Neuronal stem cell (in vitro differentiated cells): ENCODE results near the gene EFS.

Experiments used
- DNase-seq: peaks from one replicate; pipeline ENCODE4 v3.0.0-alpha.2; 2013; ENCODE audit warnings: low spot score
- H2AFZ ChIP-seq: one replicate; pipeline ENCODE4 v1.6.1; 2013; ENCODE audit warnings: mild to moderate bottlenecking, low read length, inconsistent platforms
- H2AK5ac ChIP-seq: 2 replicates; pipeline ENCODE4 v1.6.1; 2013; ENCODE audit warnings: low read depth, mild to moderate bottlenecking, inconsistent platforms, low read length, moderate library complexity, mixed read lengths
- H2BK120ac ChIP-seq: 2 replicates; pipeline ENCODE4 v1.6.1; 2013; ENCODE audit warnings: low read depth, mild to moderate bottlenecking, inconsistent platforms, low read length, moderate library complexity, mixed read lengths
- H2BK12ac ChIP-seq: one replicate; pipeline ENCODE4 v1.6.1; 2013; ENCODE audit warnings: low read length, inconsistent platforms
- H2BK15ac ChIP-seq: 2 replicates; pipeline ENCODE4 v1.6.1; 2013; ENCODE audit warnings: mild to moderate bottlenecking, low read length, inconsistent platforms, mixed read lengths
- H2BK5ac ChIP-seq: one replicate; pipeline ENCODE4 v1.6.1; 2013; ENCODE audit warnings: inconsistent platforms, mild to moderate bottlenecking, low read length, moderate library complexity
- H3K14ac ChIP-seq: one replicate; pipeline ENCODE4 v1.6.1; 2013; ENCODE audit warnings: low read length, inconsistent platforms
- H3K18ac ChIP-seq: 2 replicates; pipeline ENCODE4 v1.6.1; 2013; ENCODE audit warnings: low read length, inconsistent platforms
- H3K23ac ChIP-seq: 2 replicates; pipeline ENCODE4 v1.6.1; 2013; ENCODE audit warnings: low read depth, mild to moderate bottlenecking, mixed read lengths, low read length, inconsistent platforms; ENCODE audit not compliant: poor library complexity
- H3K27ac ChIP-seq: replicated peaks from 3 replicates; pipeline ENCODE4 v1.5.1; 2013; ENCODE audit warnings: low read length, inconsistent platforms
- H3K27me3 ChIP-seq, 3 experiments: 2 replicates each; pipeline ENCODE4 v1.6.1; 2013; ENCODE audit warnings: low read length in 3 of 3, mild to moderate bottlenecking in 2 of 3, inconsistent platforms in 1 of 3, low read depth in 1 of 3, mixed read lengths in 1 of 3, moderate library complexity in 1 of 3; ENCODE audit not compliant: control insufficient read depth in 3 of 3, insufficient read depth in 3 of 3
- H3K36me3 ChIP-seq, 2 donors: replicated peaks in 1 of 2; 2 replicates each; pipeline ENCODE4 v1.6.1; 2013; ENCODE audit warnings: low read length in 2 of 2; ENCODE audit not compliant: control insufficient read depth in 2 of 2, insufficient read depth in 2 of 2
- H3K4ac ChIP-seq: 2 replicates; pipeline ENCODE4 v1.6.1; 2013; ENCODE audit warnings: inconsistent platforms, mild to moderate bottlenecking, low read length, moderate library complexity
- H3K4me1 ChIP-seq, 2 donors: 1 replicate in 1 of 2; 2 replicates in 1 of 2; pipeline ENCODE4 v1.6.1; 2013; ENCODE audit warnings: low read length in 2 of 2, low read depth in 1 of 2; ENCODE audit not compliant: control insufficient read depth in 2 of 2, insufficient read depth in 1 of 2
- H3K4me2 ChIP-seq: one replicate; pipeline ENCODE4 v1.6.1; 2013; ENCODE audit warnings: mild to moderate bottlenecking, low read length, inconsistent platforms; ENCODE audit not compliant: insufficient read depth, poor library complexity, severe bottlenecking
- H3K4me3 ChIP-seq, 2 donors: 2 replicates each; pipeline ENCODE4 v1.5.1; 2013; ENCODE audit warnings: low read length in 2 of 2, mild to moderate bottlenecking in 2 of 2, inconsistent platforms in 1 of 2, moderate library complexity in 1 of 2
- H3K79me1 ChIP-seq: one replicate; pipeline ENCODE4 v1.6.1; 2013; ENCODE audit warnings: low read depth, mild to moderate bottlenecking, inconsistent platforms, low read length, moderate library complexity
- H3K9ac ChIP-seq: one replicate; pipeline ENCODE4 v1.6.1; 2013; ENCODE audit warnings: mild to moderate bottlenecking, low read depth, low read length, inconsistent platforms; ENCODE audit not compliant: poor library complexity
- H3K9me3 ChIP-seq, 2 donors: replicated peaks in 1 of 2; 2 replicates each; pipeline versions ENCODE3 to v1.6.1; 2013; ENCODE audit warnings: low read length in 2 of 2, mild to moderate bottlenecking in 2 of 2, inconsistent platforms in 1 of 2, low read depth in 1 of 2, mixed read lengths in 1 of 2, moderate library complexity in 1 of 2; ENCODE audit not compliant: control insufficient read depth in 2 of 2, insufficient read depth in 1 of 2
- H4K8ac ChIP-seq: one replicate; pipeline ENCODE4 v1.6.1; 2013; ENCODE audit warnings: low read depth, mild to moderate bottlenecking, inconsistent platforms, low read length, moderate library complexity
- H4K91ac ChIP-seq: one replicate; pipeline ENCODE4 v1.6.1; 2013; ENCODE audit warnings: low read length, low read depth, mild to moderate bottlenecking, inconsistent platforms; ENCODE audit not compliant: poor library complexity
- WGBS, 2 donors: extraction: QIAGEN DNeasy Blood & Tissue Kit; methylation state at CpG; one replicate each; pipeline ENCODE4 v1.1.7; 2013; ENCODE audit warnings: missing lambda C conversion rate in 2 of 2, mixed read lengths in 1 of 2; ENCODE audit not compliant: insufficient read length in 2 of 2, insufficient replicate concordance in 1 of 2; ENCODE audit errors: extremely low coverage in 2 of 2; 5-methylcytosine and 5-hydroxymethylcytosine counted together

Gene EFS

DNA sequence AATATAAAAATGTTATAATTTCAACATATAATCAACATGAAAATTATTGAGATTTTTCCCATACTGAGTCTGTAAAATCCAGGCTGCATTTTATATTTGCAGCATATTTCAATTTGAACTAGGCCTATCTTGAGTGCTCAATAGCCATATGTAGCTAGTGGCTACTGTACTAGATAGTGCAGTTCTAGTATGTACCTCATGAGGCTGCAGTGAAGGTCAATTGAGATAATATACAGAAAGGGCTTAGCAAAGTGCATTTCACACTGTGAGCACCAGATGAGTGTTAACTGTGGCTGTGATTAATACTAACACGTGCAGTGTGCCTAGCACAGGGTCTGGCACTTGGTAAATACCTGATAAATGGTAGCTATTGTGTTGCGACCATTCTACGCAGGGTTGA is 6.9 kb downstream of the EFS start:
- Histone ChIP-seq H3K36me3 (peaks cover 38 to 74% of the 10 kb centered on the region in 2 donors), H2AK5ac (no peak overlapping the region), H3K23ac (no peak overlapping the region), H3K4ac (no peak overlapping the region), H2BK120ac (no peak overlapping the region), H4K91ac (no peak overlapping the region), H2BK15ac (no peak overlapping the region), H3K4me3 (no peak overlapping the region), H4K8ac (no peak overlapping the region), H2AFZ (no peak overlapping the region), H3K4me2 (no peak overlapping the region), H3K14ac (no peak overlapping the region), H3K79me1 (peaks cover 1% of the 10 kb centered on the region), H2BK12ac (no peak overlapping the region), H3K4me1 (peaks cover 3 to 4% of the 10 kb centered on the region in 2 donors), H3K9ac (no peak overlapping the region), H3K18ac (no peak overlapping the region), H3K9me3 (no peaks in the 10 kb centered on the region), H3K27me3 (no peaks in the 10 kb centered on the region), H3K27ac (no peak overlapping the region), H2BK5ac (no peak overlapping the region)
- no peak for DNase-seq
- no CpG with 5 or more reads among the region's 3 CpGs for WGBS, 2 donors

DNA sequence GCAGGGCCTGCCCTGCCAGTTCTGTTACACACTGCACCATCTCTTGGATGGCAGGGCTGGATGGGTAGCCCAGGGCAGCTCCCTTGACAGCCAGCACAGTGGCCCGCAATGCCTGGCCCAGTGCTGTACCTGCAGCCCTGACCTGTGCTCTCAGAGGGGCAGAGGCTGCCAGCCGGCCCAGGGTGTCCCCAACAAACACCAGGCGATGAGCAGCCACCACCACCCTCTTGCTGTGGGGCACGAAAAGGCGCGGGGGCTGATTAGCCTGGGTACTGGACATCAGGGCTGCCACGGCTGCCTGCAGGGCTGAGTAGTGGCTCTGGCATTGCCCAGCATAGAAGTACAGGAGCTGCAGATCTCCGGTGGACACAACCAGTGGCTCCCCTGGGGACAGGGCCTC is 7.7 kb downstream of the EFS start:
- Histone ChIP-seq H2AFZ (no peak overlapping the region), H3K27me3 (no peaks in the 10 kb centered on the region), H3K9me3 (no peaks in the 10 kb centered on the region), H3K23ac (peak overlapping the region; percentile 13), H2BK15ac (no peak overlapping the region), H2BK120ac (no peak overlapping the region), H3K4me3 (no peak overlapping the region), H3K9ac (no peak overlapping the region), H3K27ac (no peak overlapping the region), H3K79me1 (peaks cover 1% of the 10 kb centered on the region), H4K8ac (no peak overlapping the region), H3K4ac (no peak overlapping the region), H3K4me2 (no peak overlapping the region), H2BK12ac (no peak overlapping the region), H3K4me1 (peaks cover 3 to 4% of the 10 kb centered on the region in 2 donors), H4K91ac (peak overlapping the region; percentile 27), H2AK5ac (no peak overlapping the region), H2BK5ac (peak overlapping the region; percentile 20), H3K14ac (no peak overlapping the region), H3K18ac (no peak overlapping the region), H3K36me3 (peaks cover 38 to 68% of the 10 kb centered on the region in 2 donors)
- no peak for DNase-seq
- no CpG with 5 or more reads among the region's 8 CpGs for WGBS, 2 donors

DNA sequence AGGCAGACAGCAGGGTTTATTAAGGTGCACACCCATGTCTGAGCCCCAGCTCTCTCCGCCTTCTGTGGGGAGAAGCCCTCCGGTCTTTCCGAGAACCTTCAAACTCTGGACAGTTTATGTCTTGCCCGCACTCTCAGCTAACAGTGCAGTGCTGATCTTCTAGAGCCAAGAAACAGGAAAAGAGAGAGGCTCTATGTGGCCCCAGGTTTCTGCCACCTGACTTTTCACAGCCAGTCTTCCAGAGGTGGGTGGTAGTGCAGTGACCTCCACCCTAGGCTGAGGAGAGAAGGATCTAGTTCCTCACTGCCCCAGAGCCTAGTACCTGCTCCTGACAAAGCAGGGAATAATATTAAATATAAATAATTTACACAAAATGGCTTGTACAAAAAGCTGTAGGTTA is 8.3 kb downstream of the EFS start:
- H3K23ac ChIP-seq: no peak overlapping the region
- no peak overlapping the region for H4K8ac ChIP-seq
- H2BK12ac ChIP-seq: no peak overlapping the region
- peaks cover 38 to 62% of the 10 kb centered on the region in 2 donors for H3K36me3 ChIP-seq
- no peak overlapping the region for H3K14ac ChIP-seq
- peaks cover 1% of the 10 kb centered on the region for H3K79me1 ChIP-seq
- no peak overlapping the region for H2BK5ac ChIP-seq
- H3K9me3 ChIP-seq: no peaks in the 10 kb centered on the region
- no peak overlapping the region for H2AFZ ChIP-seq
- H2BK120ac ChIP-seq: no peak overlapping the region
- H3K4me2 ChIP-seq: no peak overlapping the region
- H3K18ac ChIP-seq: no peak overlapping the region
- no peak overlapping the region for H3K4me3 ChIP-seq
- no peak overlapping the region for H2AK5ac ChIP-seq
- no peak overlapping the region for H3K4ac ChIP-seq
- no peak overlapping the region for H4K91ac ChIP-seq
- no peak overlapping the region for H2BK15ac ChIP-seq
- peaks cover 0 to 5% of the 10 kb centered on the region in 2 donors for H3K4me1 ChIP-seq
- no peak for DNase-seq
- no peak overlapping the region for H3K27ac ChIP-seq
- H3K27me3 ChIP-seq: peaks cover 0 to under 1% (median 0%) of the 10 kb centered on the region in 3 experiments
- no peak overlapping the region for H3K9ac ChIP-seq
- WGBS, 2 donors: no CpG with 5 or more reads among the region's 4 CpGs

DNA sequence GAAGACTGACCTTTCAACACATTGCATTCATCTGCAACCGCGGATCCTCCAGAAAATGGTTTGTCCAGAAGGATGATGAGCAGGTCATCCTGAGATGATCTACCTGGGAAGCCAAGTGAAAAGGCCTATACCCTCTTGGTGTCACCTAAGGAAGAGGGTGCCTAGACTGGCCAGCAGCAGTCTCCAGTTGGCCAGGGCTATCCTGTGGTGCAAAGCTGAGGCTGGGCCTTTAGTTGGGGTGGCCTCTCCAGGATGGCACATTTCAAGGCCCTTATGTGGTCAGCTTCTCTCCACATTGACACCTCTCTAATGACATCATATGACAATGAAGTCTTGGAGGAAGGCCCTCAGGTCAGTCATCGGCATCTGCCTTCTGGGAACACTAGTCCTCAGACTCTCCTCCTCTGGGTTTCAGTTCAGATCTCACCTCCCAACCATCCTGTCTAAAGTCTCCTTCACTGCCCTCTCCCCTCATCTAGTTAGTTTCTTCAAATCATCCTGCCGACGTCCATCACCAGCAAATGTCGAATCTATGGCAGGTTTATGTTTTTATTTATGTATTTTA is 9.0 kb downstream of the EFS start:
- Histone ChIP-seq H3K27me3 (peaks cover 0 to 3% (median 0%) of the 10 kb centered on the region in 3 experiments), H2BK5ac (no peak overlapping the region), H3K27ac (no peak overlapping the region), H3K79me1 (peaks cover 1% of the 10 kb centered on the region), H3K9ac (no peak overlapping the region), H3K4me3 (no peak overlapping the region), H2BK120ac (no peak overlapping the region), H3K4me1 (peaks cover 0 to 9% of the 10 kb centered on the region in 2 donors), H3K18ac (no peak overlapping the region), H4K91ac (no peak overlapping the region), H3K4ac (no peak overlapping the region), H2BK15ac (no peak overlapping the region), H2AFZ (no peak overlapping the region), H3K36me3 (peaks cover 35 to 61% of the 10 kb centered on the region in 2 donors), H3K23ac (no peak overlapping the region), H3K4me2 (no peak overlapping the region), H3K9me3 (no peaks in the 10 kb centered on the region), H4K8ac (no peak overlapping the region), H3K14ac (no peak overlapping the region), H2AK5ac (no peak overlapping the region), H2BK12ac (no peak overlapping the region)
- DNase-seq: no peak
- WGBS, 2 donors: no CpG with 5 or more reads among the region's 6 CpGs
